Measurements from ENCODE around the gene DHX38.

The DHX38 gene

DNA sequence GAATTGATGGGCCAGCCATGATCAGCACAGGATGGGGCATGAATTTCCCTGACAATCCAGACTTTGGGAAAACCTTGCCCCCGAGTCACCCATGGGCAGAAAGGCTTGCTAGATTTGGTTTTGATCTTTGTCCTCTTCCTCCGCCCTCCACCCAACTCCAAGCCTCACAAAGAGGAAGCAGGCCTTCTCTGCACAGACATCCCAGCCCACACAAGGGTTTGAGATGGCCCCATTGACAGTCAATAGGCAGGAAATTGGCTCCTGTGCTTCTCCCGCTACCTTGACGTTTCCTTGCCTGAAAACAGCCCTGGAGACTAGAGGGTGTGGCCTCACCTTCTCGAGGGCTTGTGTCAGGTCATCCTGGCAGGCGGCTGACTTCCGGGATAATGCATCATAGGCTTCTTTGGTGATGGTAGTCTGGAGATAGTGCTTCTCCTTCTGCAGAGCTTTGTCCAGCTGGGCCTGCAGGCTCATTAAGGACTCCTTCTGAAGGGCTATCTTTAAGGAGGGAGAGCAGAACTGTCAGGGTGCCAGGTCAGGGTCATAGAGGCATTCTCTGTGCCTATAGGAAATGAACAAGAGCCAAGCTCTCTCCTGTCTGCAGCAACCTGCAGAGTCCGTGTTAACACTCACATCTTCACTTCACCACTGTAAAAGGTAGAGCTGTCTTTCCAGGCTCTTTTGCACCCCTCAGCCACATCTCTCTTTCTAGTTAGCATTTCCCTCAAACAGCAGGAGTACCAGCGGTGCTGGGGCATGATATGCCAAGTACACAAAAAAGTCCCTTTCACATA is 32.2 kb downstream of the DHX38 start:
- TF ChIP-seq REST (IDR thresholded peaks at IDR 0.05; ENCODE audit: insufficient read depth in 1 of 2, low read depth in 2 of 2, low read length in 2 of 2): no peak
- no peak for TF ChIP-seq POLR2AphosphoS5 (IDR thresholded peaks at IDR 0.05; ENCODE audit: low read depth, low read length)
- no peak for TF ChIP-seq SIN3A (IDR thresholded peaks at IDR 0.05; ENCODE audit: borderline replicate concordance, insufficient read depth, low read length)
- no peak for TF ChIP-seq FOXP2 (optimal IDR thresholded peaks at IDR 0.05; ENCODE audit: borderline replicate concordance, extremely low read depth, extremely low read length, insufficient read depth)
- no peak for TF ChIP-seq TAF1 (IDR thresholded peaks at IDR 0.05; ENCODE audit: borderline replicate concordance, insufficient read depth, low read length)

GRCh38 chr16:72126429-72126765 is 32.8 kb downstream of the DHX38 start:
- TF ChIP-seq SIN3A (IDR thresholded peaks at IDR 0.05; ENCODE audit: borderline replicate concordance, insufficient read depth, low read length): no peak
- TF ChIP-seq REST (IDR thresholded peaks at IDR 0.05; ENCODE audit: insufficient read depth in 1 of 2, low read depth in 2 of 2, low read length in 2 of 2): no peak
- no peak for TF ChIP-seq TAF1 (IDR thresholded peaks at IDR 0.05; ENCODE audit: borderline replicate concordance, insufficient read depth, low read length)
- TF ChIP-seq FOXP2 (optimal IDR thresholded peaks at IDR 0.05; ENCODE audit: borderline replicate concordance, extremely low read depth, extremely low read length, insufficient read depth): no peak
- TF ChIP-seq POLR2AphosphoS5 (IDR thresholded peaks at IDR 0.05; ENCODE audit: low read depth, low read length): no peak

DNA sequence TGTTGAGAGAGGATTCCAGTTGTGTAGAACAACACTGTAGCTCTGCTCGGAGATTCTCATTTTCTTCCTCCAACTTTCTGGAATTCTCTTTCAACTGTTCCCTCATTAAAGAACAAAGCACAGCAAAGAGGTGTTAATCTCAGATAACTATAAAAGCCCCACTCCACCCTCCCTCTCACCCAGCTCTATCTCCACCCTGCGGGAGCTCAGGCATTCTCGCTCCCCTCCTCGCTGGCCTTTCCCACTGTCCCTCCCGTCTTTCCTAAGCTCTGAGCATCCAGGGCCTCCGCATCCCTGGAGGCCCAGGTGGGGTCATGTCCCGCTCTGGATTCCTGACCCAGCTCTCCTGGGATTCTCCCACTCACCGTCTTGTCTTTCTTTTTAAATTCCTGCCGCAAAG is 35.1 kb downstream of the DHX38 start:
- no peak for TF ChIP-seq TAF1 (IDR thresholded peaks at IDR 0.05; ENCODE audit: borderline replicate concordance, insufficient read depth, low read length)
- TF ChIP-seq FOXP2 (optimal IDR thresholded peaks at IDR 0.05; ENCODE audit: borderline replicate concordance, extremely low read depth, extremely low read length, insufficient read depth): no peak
- TF ChIP-seq REST (IDR thresholded peaks at IDR 0.05; ENCODE audit: insufficient read depth in 1 of 2, low read depth in 2 of 2, low read length in 2 of 2): no peak
- TF ChIP-seq SIN3A (IDR thresholded peaks at IDR 0.05; ENCODE audit: borderline replicate concordance, insufficient read depth, low read length): no peak
- no peak for TF ChIP-seq POLR2AphosphoS5 (IDR thresholded peaks at IDR 0.05; ENCODE audit: low read depth, low read length)

- TF ChIP-seq SIN3A (IDR thresholded peaks at IDR 0.05; ENCODE audit: borderline replicate concordance, insufficient read depth, low read length): no peak
Measured at GRCh38 chr16:72129976-72130656, 36.5 kb downstream of the DHX38 start.

DNA sequence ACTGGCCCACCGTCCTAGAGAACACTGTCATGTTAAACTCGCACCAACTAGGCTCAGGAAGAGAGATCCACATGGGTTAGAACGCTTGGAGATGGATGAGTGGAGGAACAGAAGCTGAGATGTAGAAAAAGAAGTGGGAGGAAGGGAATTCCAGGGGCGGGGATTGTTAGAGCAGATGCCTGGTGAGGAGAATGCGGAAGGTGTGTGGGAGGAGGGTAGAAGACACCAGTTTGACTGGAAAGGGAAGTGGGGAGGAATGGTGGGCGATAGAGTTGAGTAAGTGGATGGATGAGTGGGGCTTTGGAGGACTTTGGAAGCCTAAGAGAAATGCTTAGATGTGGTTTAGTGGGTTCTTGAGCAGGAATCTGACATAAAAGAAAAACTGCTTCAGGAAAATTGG is 37.4 kb downstream of the DHX38 start:
- TF ChIP-seq POLR2AphosphoS5 (IDR thresholded peaks at IDR 0.05; ENCODE audit: low read depth, low read length) (no peak), SIN3A (IDR thresholded peaks at IDR 0.05; ENCODE audit: borderline replicate concordance, insufficient read depth, low read length) (no peak), REST (IDR thresholded peaks at IDR 0.05; ENCODE audit: insufficient read depth in 1 of 2, low read depth in 2 of 2, low read length in 2 of 2) (no peak), FOXP2 (optimal IDR thresholded peaks at IDR 0.05; ENCODE audit: borderline replicate concordance, extremely low read depth, extremely low read length, insufficient read depth) (no peak), TAF1 (IDR thresholded peaks at IDR 0.05; ENCODE audit: borderline replicate concordance, insufficient read depth, low read length) (no peak)

All from PFSK-1 (cell line).